ENCODE data around the gene POC1A.

The POC1A gene

GRCh38 chr3:52067526-52067925 is 86.7 kb downstream of the POC1A start:
- H3K4me3 Mint-ChIP-seq = no peak overlapping the region
- peak overlapping the region; percentile 88 for H3K27ac Mint-ChIP-seq
- peaks cover 17% of the 10 kb centered on the region for H3K27me3 Mint-ChIP-seq (ENCODE audit: low read depth, poor library complexity)

GRCh38 chr3:52067046-52067445 is 87.2 kb downstream of the POC1A start:
- TF ChIP-seq, protein P1, sequence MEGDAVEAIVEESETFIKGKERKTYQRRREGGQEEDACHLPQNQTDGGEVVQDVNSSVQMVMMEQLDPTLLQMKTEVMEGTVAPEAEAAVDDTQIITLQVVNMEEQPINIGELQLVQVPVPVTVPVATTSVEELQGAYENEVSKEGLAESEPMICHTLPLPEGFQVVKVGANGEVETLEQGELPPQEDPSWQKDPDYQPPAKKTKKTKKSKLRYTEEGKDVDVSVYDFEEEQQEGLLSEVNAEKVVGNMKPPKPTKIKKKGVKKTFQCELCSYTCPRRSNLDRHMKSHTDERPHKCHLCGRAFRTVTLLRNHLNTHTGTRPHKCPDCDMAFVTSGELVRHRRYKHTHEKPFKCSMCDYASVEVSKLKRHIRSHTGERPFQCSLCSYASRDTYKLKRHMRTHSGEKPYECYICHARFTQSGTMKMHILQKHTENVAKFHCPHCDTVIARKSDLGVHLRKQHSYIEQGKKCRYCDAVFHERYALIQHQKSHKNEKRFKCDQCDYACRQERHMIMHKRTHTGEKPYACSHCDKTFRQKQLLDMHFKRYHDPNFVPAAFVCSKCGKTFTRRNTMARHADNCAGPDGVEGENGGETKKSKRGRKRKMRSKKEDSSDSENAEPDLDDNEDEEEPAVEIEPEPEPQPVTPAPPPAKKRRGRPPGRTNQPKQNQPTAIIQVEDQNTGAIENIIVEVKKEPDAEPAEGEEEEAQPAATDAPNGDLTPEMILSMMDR (IDR thresholded peaks at IDR 0.05) = no peak
- DNase-seq = no peak
- H3K4me1 Mint-ChIP-seq = peaks cover 64% of the 10 kb centered on the region
- no peaks in the 10 kb centered on the region for H3K36me3 Mint-ChIP-seq (ENCODE audit: low read depth)
- H3K27me3 Mint-ChIP-seq (ENCODE audit: low read depth, poor library complexity) = peaks cover 17% of the 10 kb centered on the region
- no peak overlapping the region for H3K4me3 Mint-ChIP-seq
- H3K27ac Mint-ChIP-seq = peak overlapping the region; percentile 88
- H3K9me3 Mint-ChIP-seq = no peaks in the 10 kb centered on the region

More at GRCh38 chr3:52067526-52067925, 86.7 kb downstream of the POC1A start:
- peaks cover 64% of the 10 kb centered on the region for H3K4me1 Mint-ChIP-seq
- TF ChIP-seq, protein P1 (IDR thresholded peaks at IDR 0.05) = no peak
- no peaks in the 10 kb centered on the region for H3K36me3 Mint-ChIP-seq (ENCODE audit: low read depth)
- DNase-seq = no peak
- no peaks in the 10 kb centered on the region for H3K9me3 Mint-ChIP-seq

GRCh38 chr3:52065264-52065756 is 88.9 kb downstream of the POC1A start:
- TF ChIP-seq, protein P1 (IDR thresholded peaks at IDR 0.05) = no peak
- Mint-ChIP-seq H3K27ac (no peak overlapping the region), H3K36me3 (ENCODE audit: low read depth) (no peaks in the 10 kb centered on the region), H3K4me3 (no peak overlapping the region), H3K9me3 (no peaks in the 10 kb centered on the region), H3K4me1 (peaks cover 52% of the 10 kb centered on the region), H3K27me3 (ENCODE audit: low read depth, poor library complexity) (peaks cover 17% of the 10 kb centered on the region)
- no peak for DNase-seq

- H3K27me3 Mint-ChIP-seq (ENCODE audit: low read depth, poor library complexity) = peaks cover 17% of the 10 kb centered on the region
- no peak overlapping the region for H3K4me3 Mint-ChIP-seq
- TF ChIP-seq, protein P1 (IDR thresholded peaks at IDR 0.05) = no peak
- H3K4me1 Mint-ChIP-seq = peaks cover 48% of the 10 kb centered on the region
- H3K27ac Mint-ChIP-seq = peak overlapping the region; percentile 51
- no peak for DNase-seq
- H3K36me3 Mint-ChIP-seq (ENCODE audit: low read depth) = no peaks in the 10 kb centered on the region
- H3K9me3 Mint-ChIP-seq = no peaks in the 10 kb centered on the region
Observed at GRCh38 chr3:52064561-52064960, 89.7 kb downstream of the POC1A start.

DNA sequence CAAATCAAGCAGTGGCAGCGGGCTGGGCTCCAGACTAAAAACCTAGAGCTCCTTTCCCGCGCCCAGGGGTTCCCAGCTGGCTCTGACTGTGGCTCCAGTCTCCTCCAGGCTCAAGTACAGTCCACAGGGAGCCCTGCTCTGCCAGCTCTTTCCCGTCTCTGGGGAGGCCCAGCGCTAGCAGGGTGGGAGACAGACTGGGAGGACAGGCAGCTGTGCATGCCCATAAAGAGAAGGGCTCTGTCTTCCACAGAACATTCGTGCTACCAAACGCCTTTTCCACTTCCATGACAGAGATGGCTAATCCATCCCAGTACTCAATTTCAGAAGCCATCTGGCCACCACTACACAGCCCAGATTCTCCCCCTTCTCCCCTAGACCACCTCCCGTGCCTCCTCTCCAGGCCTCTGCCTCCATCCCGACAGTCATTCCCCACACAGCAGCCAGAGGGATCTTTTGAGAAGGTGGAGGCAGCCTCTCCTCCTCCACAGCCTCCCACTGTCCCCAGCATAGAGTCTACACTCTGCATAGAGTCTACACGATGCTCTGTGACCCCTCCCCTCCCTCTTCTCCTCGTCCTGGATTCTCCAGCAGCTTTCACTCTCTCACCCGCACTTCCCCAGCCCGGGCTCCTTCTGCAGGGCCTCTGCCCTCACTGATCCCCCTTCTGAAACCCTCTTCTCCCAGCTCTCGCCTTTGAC is 91.0 kb downstream of the POC1A start:
- no peaks in the 10 kb centered on the region for H3K9me3 Mint-ChIP-seq
- TF ChIP-seq, protein P1 (IDR thresholded peaks at IDR 0.05) = no peak
- peaks cover 44% of the 10 kb centered on the region for H3K4me1 Mint-ChIP-seq
- DNase-seq = no peak
- peaks cover 11% of the 10 kb centered on the region for H3K27me3 Mint-ChIP-seq (ENCODE audit: low read depth, poor library complexity)
- H3K27ac Mint-ChIP-seq = peak overlapping the region; percentile 13
- no peaks in the 10 kb centered on the region for H3K36me3 Mint-ChIP-seq (ENCODE audit: low read depth)
- H3K4me3 Mint-ChIP-seq = no peak overlapping the region

GRCh38 chr3:52062505-52062904 is 91.7 kb downstream of the POC1A start:
- DNase-seq = no peak
- Mint-ChIP-seq H3K4me1 (peaks cover 43% of the 10 kb centered on the region), H3K4me3 (no peak overlapping the region), H3K27ac (no peak overlapping the region), H3K27me3 (ENCODE audit: low read depth, poor library complexity) (peaks cover 11% of the 10 kb centered on the region), H3K9me3 (no peaks in the 10 kb centered on the region), H3K36me3 (ENCODE audit: low read depth) (no peaks in the 10 kb centered on the region)
- TF ChIP-seq, protein P1 (IDR thresholded peaks at IDR 0.05) = no peak

Measured in nephron progenitor cell (in vitro differentiated cells).